Esophagus squamous epithelium (tissue), 5 donors: ENCODE data around the gene IQCF5. TPM values are rescaled to one million over a fixed set of nuclear protein-coding genes. Genes with fewer than 3 reads are reported as not detected.

Experiments
- DNase-seq: peaks from one replicate; lab custom pipeline; 2025; lab: John Stamatoyannopoulos, UW
- H3K27ac ChIP-seq, 4 donors: fragments of 200-600 bp; sonication (generic); one replicate each; pipeline ENCODE4 v1.5.1; 2016 to 2019; ENCODE audit warnings: mild to moderate bottlenecking in 1 of 4
- H3K27me3 ChIP-seq, 4 donors: fragments of 200-600 bp; sonication (generic); 1 replicate in 3 of 4; 2 replicates in 1 of 4; pipeline versions ENCODE4 v1.5.1 to v1.6.0; 2017 to 2021; ENCODE audit warnings: antibody characterized with exemption in 1 of 4
- H3K36me3 ChIP-seq, 3 donors: fragments of 200-600 bp; sonication (generic); one replicate each; pipeline ENCODE4 v1.5.1; 2016 to 2019
- H3K4me1 ChIP-seq, 3 donors: fragments of 200-600 bp; sonication (generic); one replicate each; pipeline ENCODE4 v1.5.1; 2017 to 2019
- H3K4me3 ChIP-seq, 4 donors: fragments of 200-600 bp; sonication (generic); 1 replicate in 3 of 4; 2 replicates in 1 of 4; pipeline ENCODE4 v1.5.1; 2016 to 2019; ENCODE audit warnings: mild to moderate bottlenecking in 2 of 4, moderate library complexity in 1 of 4
- H3K9me3 ChIP-seq, 3 donors: fragments of 200-600 bp; sonication (generic); one replicate each; pipeline ENCODE4 v1.5.1; 2016 to 2019
- CTCF ChIP-seq, 6 experiments: fragments of 450-650 bp in 4 of 6; fragments of 200-600 bp in 2 of 6; sonication (generic) in 2 of 6; IDR thresholded peaks; one replicate each; pipeline ENCODE4 v1.5.1; 2016 to 2019; ENCODE audit warnings: antibody characterized with exemption in 6 of 6, mild to moderate bottlenecking in 4 of 6, moderate library complexity in 4 of 6
- POLR2A ChIP-seq, 4 donors: fragments of 450-650 bp; IDR thresholded peaks; one replicate each; pipeline ENCODE4 v1.6.1; 2017; ENCODE audit warnings: antibody characterized with exemption in 4 of 4, mild to moderate bottlenecking in 4 of 4, moderate library complexity in 3 of 4
- WGBS, 2 donors: methylation state at CpG; one replicate each; pipeline ENCODE4 v1.1.5; 2018; 5-methylcytosine and 5-hydroxymethylcytosine counted together
- intact Hi-C: fragments of 100-400 bp; cut with DNase I; formaldehyde crosslinking; loops from one replicate; pipeline ENCODE4 v1.15.0; 2022
- total RNA-seq, 4 donors: library from RNA; depleted of rRNA; stranded (reverse); fragments of >200 nt; gene quantifications; one replicate each; pipeline ENCODE4 v1.1.0, GENCODE V29; 2016
- donor health status: DM: yes; HTN: yes; CAD: no.

The IQCF5 gene
- total RNA-seq, 4 donors from 2014 or later, result not detected

GRCh38 chr3:51897391-51897790, 22.0 kb upstream of the IQCF5 start:
- H3K27me3 ChIP-seq, result peaks cover 0 to 21% (median 0%) of the 10 kb centered on the region in 4 donors
- 85 to 93% methylated on average over 14 to 15 of the region's 15 CpGs for WGBS, 2 donors
- no peak for TF ChIP-seq CTCF (IDR thresholded peaks at IDR 0.05)
- TF ChIP-seq POLR2A (IDR thresholded peaks at IDR 0.05), result no peak
- no peak for DNase-seq
- no peak overlapping the region for H3K4me3 ChIP-seq
- intact Hi-C loops, result no loop called here
- no peaks in the 10 kb centered on the region for H3K4me1 ChIP-seq
- H3K9me3 ChIP-seq, result no peaks in the 10 kb centered on the region
- no peak overlapping the region for H3K27ac ChIP-seq
- H3K36me3 ChIP-seq, result no peaks in the 10 kb centered on the region

- no peaks in the 10 kb centered on the region for H3K4me1 ChIP-seq
- intact Hi-C loops, result no loop called here
- no peak for DNase-seq
- H3K9me3 ChIP-seq, result no peaks in the 10 kb centered on the region
- no peak overlapping the region for H3K27ac ChIP-seq
- no peaks in the 10 kb centered on the region for H3K36me3 ChIP-seq
- 74 to 83% methylated on average over 10 of the region's 10 CpGs for WGBS, 2 donors
- H3K4me3 ChIP-seq, result no peak overlapping the region
- no peak for TF ChIP-seq POLR2A (IDR thresholded peaks at IDR 0.05)
- TF ChIP-seq CTCF (IDR thresholded peaks at IDR 0.05), result no peak
- peaks cover 0 to 21% (median 0%) of the 10 kb centered on the region in 4 donors for H3K27me3 ChIP-seq
These were observed 21.4 kb upstream of the IQCF5 start for GRCh38 chr3:51896607-51897305.

GRCh38 chr3:51894939-51895338, 19.5 kb upstream of the IQCF5 start:
- intact Hi-C loops, result no loop called here
- H3K4me3 ChIP-seq, result no peak overlapping the region
- no peak for DNase-seq
- WGBS, 2 donors, result 88 to 95% methylated on average over 11 to 12 of the region's 16 CpGs
- H3K36me3 ChIP-seq, result no peaks in the 10 kb centered on the region
- no peaks in the 10 kb centered on the region for H3K9me3 ChIP-seq
- H3K27me3 ChIP-seq, result peaks cover 0 to 15% (median 0%) of the 10 kb centered on the region in 4 donors
- no peaks in the 10 kb centered on the region for H3K4me1 ChIP-seq
- no peak for TF ChIP-seq POLR2A (IDR thresholded peaks at IDR 0.05)
- TF ChIP-seq CTCF (IDR thresholded peaks at IDR 0.05), result no peak
- H3K27ac ChIP-seq, result no peak overlapping the region

GRCh38 chr3:51894391-51894790, 19.0 kb upstream of the IQCF5 start:
- H3K4me3 ChIP-seq, result no peak overlapping the region
- peaks cover 0 to 15% (median 0%) of the 10 kb centered on the region in 4 donors for H3K27me3 ChIP-seq
- H3K9me3 ChIP-seq, result no peaks in the 10 kb centered on the region
- intact Hi-C loops, result no loop called here
- H3K4me1 ChIP-seq, result no peaks in the 10 kb centered on the region
- no peak for DNase-seq
- TF ChIP-seq CTCF (IDR thresholded peaks at IDR 0.05) (no peak), POLR2A (IDR thresholded peaks at IDR 0.05) (no peak)
- H3K27ac ChIP-seq, result no peak overlapping the region
- H3K36me3 ChIP-seq, result no peaks in the 10 kb centered on the region
- 63 to 90% methylated on average over 3 to 4 of the region's 4 CpGs for WGBS, 2 donors

- Histone ChIP-seq H3K27ac (no peak overlapping the region), H3K9me3 (no peaks in the 10 kb centered on the region), H3K4me1 (no peaks in the 10 kb centered on the region), H3K4me3 (no peak overlapping the region), H3K27me3 (peaks cover 0 to 9% (median 0%) of the 10 kb centered on the region in 4 donors), H3K36me3 (no peaks in the 10 kb centered on the region)
- 68 to 75% methylated on average over 6 of the region's 7 CpGs for WGBS, 2 donors
- TF ChIP-seq POLR2A (IDR thresholded peaks at IDR 0.05) (no peak), CTCF (IDR thresholded peaks at IDR 0.05) (no peak)
- intact Hi-C loops, result no loop called here
- no peak for DNase-seq
These were observed 16.0 kb upstream of the IQCF5 start for GRCh38 chr3:51891242-51892039.
